Mucosa of descending colon (tissue), 3 donors: ENCODE results near the gene PERCC1. TPM values are rescaled to one million over a fixed set of nuclear protein-coding genes. Genes with fewer than 3 reads are reported as not detected.
"Not testable (repeated sequence)": the region's sequence is repeated elsewhere in the genome, so short reads cannot be mapped to it uniquely, and the experiment has no call there.

Experiments
- ATAC-seq: fragments of 200-7000 bp; cut with Tn5 transposase; one replicate; pipeline ENCODE4 v1.9.1; 2020; ENCODE audit warnings: mild to moderate bottlenecking, moderate library complexity
- DNase-seq, 3 donors: peaks; one replicate each; pipeline ENCODE4 v3.0.0-alpha.2; 2020
- H3K36me3 ChIP-seq: fragments of 200-600 bp; one replicate; pipeline ENCODE4 v1.8.0; 2021; ENCODE audit warnings: low read depth, mild to moderate bottlenecking
- H3K4me1 ChIP-seq: fragments of 200-600 bp; one replicate; pipeline ENCODE4 v1.8.0; 2021; ENCODE audit warnings: low read depth, mild to moderate bottlenecking
- H3K4me3 ChIP-seq: fragments of 200-600 bp; one replicate; pipeline ENCODE4 v1.8.0; 2021; ENCODE audit warnings: mild to moderate bottlenecking
- H3K9me3 ChIP-seq: fragments of 200-600 bp; one replicate; pipeline ENCODE4 v1.8.0; 2021; ENCODE audit warnings: mild to moderate bottlenecking
- CTCF ChIP-seq: fragments of 200-600 bp; IDR thresholded peaks from one replicate; pipeline ENCODE4 v1.8.0; 2022; ENCODE audit warnings: antibody characterized with exemption, mild to moderate bottlenecking
- intact Hi-C, 2 donors: fragments of 100-400 bp; cut with DNase I in 1 of 2; cut with micrococcal nuclease in 1 of 2; formaldehyde crosslinking; loops; one replicate each; pipeline versions ENCODE4 v1.11.0 to v1.11.1; 2022; cut with DNase I, micrococcal nuclease
- total RNA-seq, 3 donors: library from RNA; stranded (reverse); fragmentation: NEBNext Ultra II Directional in 2 of 3; extraction: Animal tissue kit (Norgen Biotek cat#: 25700) in 2 of 3; gene quantifications; one replicate each; pipeline versions ENCODE4 v1.2.1 to v1.2.4, GENCODE V29; 2021 to 2023
- donor health status: DM: no; HTN: no; CAD: no; lungs with moderate emphysema.
- donor health status: DM: no; HTN: no; CAD: no.
- donor health status: DM: no; HTN: yes; CAD: no.

The PERCC1 gene
- total RNA-seq, 3 donors from 2014 or later, result 0.34 TPM; not detected in 2

- intact Hi-C loops, result no loop called here
- Histone ChIP-seq H3K36me3 (no peaks in the 10 kb centered on the region), H3K4me1 (no peaks in the 10 kb centered on the region)
Measured at GRCh38 chr16:1437606-1438005, 6.7 kb downstream of the PERCC1 start.

GRCh38 chr16:1438229-1439057, 7.6 kb downstream of the PERCC1 start:
- Histone ChIP-seq H3K4me3 (no peak overlapping the region), H3K9me3 (no peaks in the 10 kb centered on the region), H3K4me1 (no peaks in the 10 kb centered on the region), H3K36me3 (no peaks in the 10 kb centered on the region)
- ATAC-seq (no peak), DNase-seq (no peak)
- TF ChIP-seq CTCF, result no peak
- intact Hi-C loops, result no loop called here

More at GRCh38 chr16:1437606-1438005, 6.7 kb downstream of the PERCC1 start:
- DNase-seq, result no peak
- TF ChIP-seq CTCF, result no peak
- Histone ChIP-seq H3K9me3 (no peaks in the 10 kb centered on the region), H3K4me3 (no peak overlapping the region)
- no peak for ATAC-seq

GRCh38 chr16:1439058-1439698, 8.3 kb downstream of the PERCC1 start:
- TF ChIP-seq CTCF, result no peak
- DNase-seq (no peak), ATAC-seq (no peak)
- no peak overlapping the region for H3K4me3 ChIP-seq
- intact Hi-C loops, result no loop called here
- H3K9me3 ChIP-seq, result no peaks in the 10 kb centered on the region
- no peaks in the 10 kb centered on the region for H3K4me1 ChIP-seq
- no peaks in the 10 kb centered on the region for H3K36me3 ChIP-seq

GRCh38 chr16:1439699-1440074, 8.8 kb downstream of the PERCC1 start:
- H3K4me3 ChIP-seq, H3K9me3 ChIP-seq, H3K4me1 ChIP-seq, ATAC-seq, H3K36me3 ChIP-seq, intact Hi-C loops, DNase-seq: not testable (repeated sequence)

- Histone ChIP-seq H3K4me3 (no peak overlapping the region), H3K9me3 (no peaks in the 10 kb centered on the region), H3K4me1 (no peaks in the 10 kb centered on the region), H3K36me3 (no peaks in the 10 kb centered on the region)
- no peak for DNase-seq
- no peak for ATAC-seq
- intact Hi-C loops, result no loop called here
- TF ChIP-seq CTCF, result no peak
Measured at GRCh38 chr16:1441391-1441829, 10.5 kb downstream of the PERCC1 start.

GRCh38 chr16:1442697-1443096, 11.8 kb downstream of the PERCC1 start:
- no peaks in the 10 kb centered on the region for H3K4me1 ChIP-seq
- DNase-seq, result no peak
- H3K36me3 ChIP-seq, result peaks cover 1% of the 10 kb centered on the region
- TF ChIP-seq CTCF, result no peak
- H3K4me3 ChIP-seq, result no peak overlapping the region
- no peak for ATAC-seq
- H3K9me3 ChIP-seq, result no peaks in the 10 kb centered on the region
- intact Hi-C loops, result no loop called here
